IMR-90 (cell line): Measurements from ENCODE around the gene ASTN2. TPM values are rescaled to one million over a fixed set of nuclear protein-coding genes. Genes with fewer than 3 reads are reported as not detected.

Experiments
- ATAC-seq: fragments of 200-7000 bp; cut with Tn5 transposase; 2 replicates; pipeline ENCODE4 v1.9.1; 2020; ENCODE audit warnings: low read depth, mild to moderate bottlenecking, moderate library complexity
- BruUV-seq: library from RNA; stranded (reverse); fragments of 400-500 nt; replicated peaks from 2 replicates; lab custom pipeline; 2021; lab: Mats Ljungman, UMichigan
- CTCF ChIA-PET: fragments of 300-600 bp; formaldehyde crosslinking; extraction: SDS; loops from one replicate; lab custom pipeline; 2021; ENCODE audit warnings: antibody characterized with exemption; lab: Yijun Ruan, JAX
- POLR2A ChIA-PET: fragments of 300-600 bp; sonication (Branson Sonifier 250); formaldehyde crosslinking; loops from one replicate; lab custom pipeline; 2022; ENCODE audit warnings: antibody characterized with exemption; ENCODE audit not compliant: unreplicated experiment; lab: Charles Lee
- DNase-seq: peaks from one replicate; pipeline ENCODE4 v3.0.0; 2013
- H2AFZ ChIP-seq: replicated peaks from 2 replicates; pipeline ENCODE3; 2013; ENCODE audit warnings: low read length, mild to moderate bottlenecking; ENCODE audit not compliant: poor library complexity
- H2AK5ac ChIP-seq: 2 replicates; pipeline ENCODE4 v1.6.1; 2013; ENCODE audit warnings: low read depth, low read length, inconsistent platforms
- H2AK9ac ChIP-seq: replicated peaks from 2 replicates; pipeline ENCODE3; 2013; ENCODE audit warnings: mild to moderate bottlenecking, low read depth, low read length, moderate library complexity; ENCODE audit not compliant: poor library complexity
- H2BK120ac ChIP-seq: 2 replicates; pipeline ENCODE4 v1.6.1; 2013; ENCODE audit warnings: low read depth, low read length, inconsistent platforms
- H2BK15ac ChIP-seq: 3 replicates; pipeline ENCODE4 v1.6.1; 2013; ENCODE audit warnings: low read depth, low read length, inconsistent platforms
- H2BK20ac ChIP-seq: 2 replicates; pipeline ENCODE4 v1.6.1; 2013; ENCODE audit warnings: low read depth, mild to moderate bottlenecking, inconsistent platforms, low read length, moderate library complexity
- H2BK5ac ChIP-seq: 2 replicates; pipeline ENCODE4 v1.6.1; 2013; ENCODE audit warnings: mild to moderate bottlenecking, low read depth, low read length, inconsistent platforms; ENCODE audit not compliant: poor library complexity, severe bottlenecking
- H3K14ac ChIP-seq: replicated peaks from 2 replicates; pipeline ENCODE4 v1.6.1; 2013; ENCODE audit warnings: low read depth, low read length, inconsistent platforms
- H3K18ac ChIP-seq: 2 replicates; pipeline ENCODE4 v1.6.1; 2013; ENCODE audit warnings: low read depth, low read length, control low read depth
- H3K23ac ChIP-seq: 2 replicates; pipeline ENCODE4 v1.6.1; 2013; ENCODE audit warnings: low read depth, low read length, inconsistent platforms
- H3K27ac ChIP-seq: 2 replicates; pipeline ENCODE4 v1.5.1; 2013; ENCODE audit warnings: mild to moderate bottlenecking, control low read depth, low read length; ENCODE audit not compliant: insufficient read depth
- H3K27me3 ChIP-seq: 2 replicates; pipeline ENCODE4 v1.6.1; 2013; ENCODE audit warnings: low read length; ENCODE audit not compliant: control insufficient read depth, insufficient read depth
- H3K36me3 ChIP-seq: 2 replicates; pipeline ENCODE4 v1.6.1; 2013; ENCODE audit warnings: low read length, mixed read lengths; ENCODE audit not compliant: control insufficient read depth, insufficient read depth
- H3K4ac ChIP-seq: 2 replicates; pipeline ENCODE4 v1.6.1; 2013; ENCODE audit warnings: low read depth, low read length, inconsistent platforms
- H3K4me1 ChIP-seq: 2 replicates; pipeline ENCODE4 v1.6.1; 2013; ENCODE audit warnings: low read length, mixed read lengths; ENCODE audit not compliant: control insufficient read depth, insufficient read depth
- H3K4me2 ChIP-seq: 2 replicates; pipeline ENCODE4 v1.6.1; 2013; ENCODE audit warnings: low read depth, mild to moderate bottlenecking, control low read depth, low read length, moderate library complexity
- H3K4me3 ChIP-seq: 2 replicates; pipeline ENCODE4 v1.5.1; 2013; ENCODE audit warnings: low read depth, mild to moderate bottlenecking, control low read depth, low read length, moderate library complexity; ENCODE audit not compliant: insufficient read depth
- H3K56ac ChIP-seq: 2 replicates; pipeline ENCODE4 v1.6.1; 2013; ENCODE audit warnings: low read length, inconsistent platforms; ENCODE audit not compliant: insufficient read depth; ENCODE audit errors: extremely low read depth
- H3K79me1 ChIP-seq, 2 experiments: 2 replicates each; pipeline ENCODE4 v1.6.1; 2013; ENCODE audit warnings: low read length in 2 of 2, inconsistent platforms in 1 of 2, low read depth in 1 of 2
- H3K9ac ChIP-seq: 2 replicates; pipeline ENCODE4 v1.6.1; 2013; ENCODE audit warnings: low read depth, low read length, control low read depth
- H3K9me1 ChIP-seq: 2 replicates; pipeline ENCODE4 v1.6.1; 2013; ENCODE audit warnings: low read length, inconsistent platforms; ENCODE audit not compliant: insufficient read depth
- H3K9me3 ChIP-seq: 2 replicates; pipeline ENCODE4 v1.6.1; 2013; ENCODE audit warnings: low read length; ENCODE audit not compliant: control insufficient read depth, insufficient read depth
- H4K20me1 ChIP-seq: 2 replicates; pipeline ENCODE4 v1.6.1; 2013; ENCODE audit warnings: low read length, inconsistent platforms; ENCODE audit not compliant: insufficient read depth
- H4K5ac ChIP-seq: 2 replicates; pipeline ENCODE4 v1.6.1; 2013; ENCODE audit warnings: mild to moderate bottlenecking, low read depth, low read length, control low read depth
- H4K8ac ChIP-seq, 2 experiments: 2 replicates each; pipeline ENCODE4 v1.6.1; 2013; ENCODE audit warnings: low read depth in 2 of 2, low read length in 2 of 2, control low read depth in 1 of 2, inconsistent platforms in 1 of 2
- H4K91ac ChIP-seq: 2 replicates; pipeline ENCODE4 v1.6.1; 2013; ENCODE audit warnings: low read depth, low read length, inconsistent platforms; ENCODE audit not compliant: insufficient read depth
- BHLHE40 ChIP-seq: fragments of 150-350 bp; IDR thresholded peaks from 2 replicates; pipeline ENCODE4 v1.6.1; 2016; ENCODE audit warnings: mild to moderate bottlenecking, low read depth, low read length
- CEBPB ChIP-seq: IDR thresholded peaks from 2 replicates; pipeline ENCODE4 v1.6.1; 2012; ENCODE audit warnings: low read depth, low read length, improper control_type of control experiment
- CHD1 ChIP-seq: IDR thresholded peaks from 2 replicates; pipeline ENCODE4 v1.6.1; 2012; ENCODE audit warnings: low read depth, low read length, improper control_type of control experiment
- CTCF ChIP-seq: conservative IDR thresholded peaks from 2 replicates; pipeline ENCODE4 v1.5.1; 2012; ENCODE audit warnings: mild to moderate bottlenecking, low read depth, low read length, improper control_type of control experiment
- FOS ChIP-seq: fragments of 150-350 bp; IDR thresholded peaks from 2 replicates; pipeline ENCODE4 v1.6.1; 2016; ENCODE audit warnings: low read depth, low read length
- MAFK ChIP-seq: IDR thresholded peaks from 2 replicates; pipeline ENCODE4 v1.6.1; 2012; ENCODE audit warnings: low read depth, low read length, improper control_type of control experiment
- MAZ ChIP-seq: IDR thresholded peaks from 2 replicates; pipeline ENCODE4 v1.6.1; 2012; ENCODE audit warnings: low read depth, mild to moderate bottlenecking, low read length, improper control_type of control experiment, moderate library complexity, borderline replicate concordance
- MXI1 ChIP-seq: IDR thresholded peaks from 2 replicates; pipeline ENCODE4 v1.6.1; 2012; ENCODE audit warnings: low read depth, mild to moderate bottlenecking, low read length, moderate library complexity, borderline replicate concordance
- NFE2L2 ChIP-seq: fragments of 150-350 bp; IDR thresholded peaks from 2 replicates; pipeline ENCODE4 v1.6.1; 2016; ENCODE audit warnings: low read depth, mild to moderate bottlenecking, low read length
- RAD21 ChIP-seq: IDR thresholded peaks from 2 replicates; pipeline ENCODE4 v1.6.1; 2012; ENCODE audit warnings: low read length, improper control_type of control experiment
- RFX5 ChIP-seq: IDR thresholded peaks from 2 replicates; pipeline ENCODE4 v1.8.0; 2012; ENCODE audit warnings: low read depth, mild to moderate bottlenecking, low read length, moderate library complexity
- USF2 ChIP-seq: fragments of 150-350 bp; IDR thresholded peaks from 2 replicates; pipeline ENCODE4 v1.6.1; 2017; ENCODE audit warnings: mild to moderate bottlenecking, antibody characterized with exemption, low read length, low read depth
- dilution Hi-C: fragments of 300-500 bp; cut with HindIII; formaldehyde crosslinking; loops from one replicate; pipeline ENCODE4 v1.14.3; 2018; ENCODE audit warnings: low sequenced_read_pairs; ENCODE audit not compliant: unreplicated experiment
- in situ Hi-C: fragments of 300-500 bp; cut with MboI; formaldehyde crosslinking; loops from 3 replicates; pipeline ENCODE4 v1.14.3; 2019; ENCODE audit warnings: low sequenced_read_pairs, inconsistent platforms, mixed read lengths
- intact Hi-C: fragments of 100-400 bp; cut with micrococcal nuclease; formaldehyde crosslinking; loops from 2 replicates; pipeline ENCODE4 v1.10.0; 2022
- polyA plus RNA-seq, 3 experiments: library from polyadenylated mRNA; depleted of rRNA; stranded (reverse); fragments of >200 nt; gene quantifications; 2 replicates each; pipeline ENCODE4 v1.2.3, GENCODE V29; 2012; ENCODE audit warnings: low replicate concordance in 1 of 3
- total RNA-seq: library from RNA; depleted of rRNA; stranded (reverse); fragments of >200 nt; gene quantifications from 2 replicates; pipeline ENCODE4 v1.2.3, GENCODE V29; 2012

The ASTN2 gene
- total and polyA plus RNA-seq, 2 of the 4 experiments (the other 2 are of a cell fraction): 3.8 to 6.8 TPM

DNA sequence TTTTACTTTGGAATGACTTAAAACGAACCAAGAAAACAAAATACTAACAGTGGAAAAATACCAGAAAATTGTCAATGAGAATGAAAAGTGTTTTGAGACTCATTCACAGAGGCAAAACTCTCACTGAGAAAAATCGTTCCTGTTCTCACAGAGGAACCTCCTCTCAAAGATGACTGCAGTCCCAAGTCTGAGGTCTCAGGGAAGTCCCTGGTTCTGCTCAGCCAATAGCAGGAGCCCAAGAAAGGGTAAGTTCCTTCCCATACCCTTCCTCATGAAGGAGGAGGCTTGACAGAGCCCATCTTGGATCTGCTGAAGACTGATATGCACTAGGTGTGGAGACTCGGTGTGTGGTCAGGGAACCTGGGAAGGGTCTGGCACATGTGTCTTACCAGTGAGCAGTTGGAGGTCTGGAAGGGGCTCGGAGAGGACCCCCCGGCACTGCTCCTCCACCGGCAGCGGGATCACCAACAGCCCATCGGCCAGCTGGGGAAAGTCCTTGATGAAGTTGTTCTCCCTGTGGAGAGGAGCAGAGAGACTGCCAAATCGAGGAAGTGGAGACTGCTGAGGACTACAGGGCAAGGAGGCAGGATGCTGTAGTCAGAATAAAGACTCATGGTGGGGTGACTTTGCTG is 681.7 kb downstream of the ASTN2 start (continued):
- TF ChIP-seq CTCF: no peak

- no peak overlapping the region for H3K23ac ChIP-seq
- dilution Hi-C loops: no loop called here
- ATAC-seq (no peak), DNase-seq (no peak)
- no peaks in the 10 kb centered on the region for H4K20me1 ChIP-seq
- no peak overlapping the region for H3K18ac ChIP-seq
- H3K4me2 ChIP-seq: no peak overlapping the region
- H2BK20ac ChIP-seq: no peak overlapping the region
- H2BK5ac ChIP-seq: no peak overlapping the region
- no peak overlapping the region for H3K9ac ChIP-seq
- H2BK15ac ChIP-seq: no peak overlapping the region
- no peak overlapping the region for H2AFZ ChIP-seq
- no peak overlapping the region for H2AK5ac ChIP-seq
- no peak overlapping the region for H4K8ac ChIP-seq
- H2BK120ac ChIP-seq: no peak overlapping the region
- no peak overlapping the region for H3K4ac ChIP-seq
- intact Hi-C loops: no loop called here
- no peaks in the 10 kb centered on the region for H3K79me1 ChIP-seq
- H3K27ac ChIP-seq: no peak overlapping the region
- H3K4me1 ChIP-seq: no peaks in the 10 kb centered on the region
- H3K9me1 ChIP-seq: no peaks in the 10 kb centered on the region
- ChIA-PET POLR2A (no interaction called here), CTCF (interaction anchor here (0.9 to 3.3 kb wide), 2 partner anchors 8 to 11 kb away, joined by 3 to 19 read pairs; no protein-coding TSS in a partner anchor)
- no peak overlapping the region for H4K5ac ChIP-seq
- H3K4me3 ChIP-seq: no peak overlapping the region
- no peak overlapping the region for H3K56ac ChIP-seq
- TF ChIP-seq FOS (no peak), CHD1 (no peak), MAZ (no peak), RAD21 (no peak), MXI1 (no peak), USF2 (no peak), RFX5 (no peak), NFE2L2 (no peak), CTCF (no peak), CEBPB (no peak), MAFK (no peak), BHLHE40 (no peak)
- no TSS peak for BruUV-seq
- H3K36me3 ChIP-seq: no peaks in the 10 kb centered on the region
- H3K27me3 ChIP-seq: peaks cover 16% of the 10 kb centered on the region
- no peaks in the 10 kb centered on the region for H3K9me3 ChIP-seq
- no peak overlapping the region for H2AK9ac ChIP-seq
- no peak overlapping the region for H3K14ac ChIP-seq
- in situ Hi-C loops: no loop called here
- no peak overlapping the region for H4K91ac ChIP-seq
Observed at GRCh38 chr9:116726602-116727001, 688.3 kb downstream of the ASTN2 start.
